Neural cell (in vitro differentiated cells): ENCODE results near the gene JADE1.

ENCODE experiments used
- CTCF ChIP-seq: fragments of 450-650 bp; IDR thresholded peaks from 2 replicates; pipeline ENCODE4 v1.5.1; 2014; ENCODE audit warnings: antibody characterized with exemption, mild to moderate bottlenecking, moderate library complexity; ENCODE audit not compliant: poor library complexity, severe bottlenecking
- EP300 ChIP-seq: fragments of 450-650 bp; conservative IDR thresholded peaks from 2 replicates; pipeline ENCODE4 v1.6.1; 2014; ENCODE audit warnings: antibody characterized with exemption, mild to moderate bottlenecking, moderate library complexity; ENCODE audit not compliant: poor library complexity, severe bottlenecking
- EZH2 ChIP-seq: fragments of 200-600, 300-800 bp; shearing (Covaris generic), sonication (generic); IDR thresholded peaks from 2 replicates; pipeline ENCODE4 v1.6.1; 2014; ENCODE audit warnings: antibody characterized with exemption, low read length, borderline replicate concordance, mild to moderate bottlenecking; ENCODE audit not compliant: insufficient read depth, poor library complexity, severe bottlenecking
- MXI1 ChIP-seq: fragments of 450-650 bp; conservative IDR thresholded peaks from 2 replicates; pipeline ENCODE4 v1.6.1; 2014; ENCODE audit warnings: antibody characterized with exemption, mild to moderate bottlenecking; ENCODE audit not compliant: poor library complexity, severe bottlenecking
- POLR2AphosphoS5 ChIP-seq: IDR thresholded peaks from 2 replicates; pipeline ENCODE4 v1.6.1; 2012
- RAD21 ChIP-seq: fragments of 450-650 bp; conservative IDR thresholded peaks from 2 replicates; pipeline ENCODE4 v1.6.1; 2014; ENCODE audit warnings: antibody characterized with exemption, mild to moderate bottlenecking, moderate library complexity
- REST ChIP-seq: IDR thresholded peaks from 2 replicates; pipeline ENCODE4 v1.6.1; 2012; ENCODE audit warnings: borderline replicate concordance
- SMC3 ChIP-seq: fragments of 450-650 bp; conservative IDR thresholded peaks from 2 replicates; pipeline ENCODE4 v1.6.1; 2014; ENCODE audit warnings: antibody characterized with exemption, mild to moderate bottlenecking, moderate library complexity; ENCODE audit not compliant: poor library complexity
- TAF1 ChIP-seq: IDR thresholded peaks from 2 replicates; pipeline ENCODE4 v1.6.1; 2012; ENCODE audit warnings: low read depth

GRCh38 chr4:128865132-128865531, 55.6 kb downstream of the JADE1 start:
- TF ChIP-seq CTCF (no peak), EZH2 (no peak), REST (no peak), POLR2AphosphoS5 (no peak), EP300 (no peak), RAD21 (no peak), TAF1 (no peak), SMC3 (no peak), MXI1 (no peak)
